ENCODE data around the gene CNNM3. TPM values are rescaled to one million over a fixed set of nuclear protein-coding genes. Genes with fewer than 3 reads are reported as not detected.

CNNM3 gene
- total RNA-seq, 4 donors from 2014 or later: 29.8 to 108 (median 44.8) TPM

GRCh38 chr2:96863575-96864342 lies 47.7 kb downstream of the CNNM3 start:
- H3K4me1 ChIP-seq: peaks cover 0 to 56% (median 13%) of the 10 kb centered on the region in 4 donors
- H3K36me3 ChIP-seq: peaks cover 0 to 53% (median 0%) of the 10 kb centered on the region in 3 donors
- TF ChIP-seq CTCF (IDR thresholded peaks at IDR 0.05) (no peak), POLR2A (IDR thresholded peaks at IDR 0.05) (no peak)
- no peaks in the 10 kb centered on the region for H3K9me3 ChIP-seq
- no peak overlapping the region for H3K4me3 ChIP-seq
- no peaks in the 10 kb centered on the region for H3K27me3 ChIP-seq
- H3K27ac ChIP-seq: peak overlapping the region in 1 of 4 donors; percentile 2
- peak in 1 of 3 donors; percentile 42 for DNase-seq

- Histone ChIP-seq H3K27me3 (no peaks in the 10 kb centered on the region), H3K36me3 (peaks cover 0 to 53% (median 0%) of the 10 kb centered on the region in 3 donors), H3K4me1 (peaks cover 0 to 48% (median 14%) of the 10 kb centered on the region in 4 donors), H3K9me3 (no peaks in the 10 kb centered on the region), H3K27ac (peak overlapping the region in 1 of 4 donors; percentile 2), H3K4me3 (no peak overlapping the region)
- peak in 1 of 3 donors; percentile 42 for DNase-seq
- TF ChIP-seq CTCF (IDR thresholded peaks at IDR 0.05) (no peak), POLR2A (IDR thresholded peaks at IDR 0.05) (no peak)
Measured at GRCh38 chr2:96864343-96865091, 48.4 kb downstream of the CNNM3 start.

- H3K27me3 ChIP-seq: no peaks in the 10 kb centered on the region
- H3K4me1 ChIP-seq: peaks cover 0 to 40% (median 17%) of the 10 kb centered on the region in 4 donors
- H3K4me3 ChIP-seq: no peak overlapping the region
- DNase-seq: no peak
- TF ChIP-seq CTCF (IDR thresholded peaks at IDR 0.05) (no peak), POLR2A (IDR thresholded peaks at IDR 0.05) (no peak)
- peaks cover 0 to 47% (median 0%) of the 10 kb centered on the region in 3 donors for H3K36me3 ChIP-seq
- peak overlapping the region in 2 of 4 donors; percentile 94 to 99 for H3K27ac ChIP-seq
- H3K9me3 ChIP-seq: no peaks in the 10 kb centered on the region
Measured at GRCh38 chr2:96865654-96866053, 49.6 kb downstream of the CNNM3 start.

DNA sequence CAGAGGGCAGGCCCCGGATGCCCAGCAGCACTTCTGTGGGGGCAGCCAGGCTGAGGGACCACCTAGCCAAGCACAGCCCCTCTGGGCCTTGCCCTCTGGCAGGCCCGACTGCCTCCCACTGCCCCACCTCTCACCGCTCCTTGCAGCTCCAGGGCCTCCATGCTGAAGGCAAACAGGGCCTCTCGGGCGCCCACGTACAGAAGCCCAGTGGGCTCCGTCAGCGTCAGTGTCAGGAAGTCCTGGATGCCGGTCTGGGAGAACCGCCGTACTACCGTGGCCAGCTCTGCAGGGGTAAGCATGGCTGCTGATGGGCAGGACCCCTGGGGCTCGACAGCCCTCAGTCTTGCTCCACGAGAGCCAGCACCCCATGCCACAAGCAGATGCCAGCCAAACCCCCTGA lies 50.1 kb downstream of the CNNM3 start:
- Histone ChIP-seq H3K27ac (peak overlapping the region in 2 of 4 donors; percentile 94 to 99), H3K9me3 (no peaks in the 10 kb centered on the region), H3K4me1 (peaks cover 0 to 41% (median 17%) of the 10 kb centered on the region in 4 donors), H3K36me3 (peaks cover 0 to 42% (median 0%) of the 10 kb centered on the region in 3 donors), H3K4me3 (peak overlapping the region in 1 of 4 donors; percentile 63), H3K27me3 (no peaks in the 10 kb centered on the region)
- TF ChIP-seq POLR2A (IDR thresholded peaks at IDR 0.05) (no peak), CTCF (IDR thresholded peaks at IDR 0.05) (no peak)
- peak in 1 of 3 donors; percentile 46 for DNase-seq

DNA sequence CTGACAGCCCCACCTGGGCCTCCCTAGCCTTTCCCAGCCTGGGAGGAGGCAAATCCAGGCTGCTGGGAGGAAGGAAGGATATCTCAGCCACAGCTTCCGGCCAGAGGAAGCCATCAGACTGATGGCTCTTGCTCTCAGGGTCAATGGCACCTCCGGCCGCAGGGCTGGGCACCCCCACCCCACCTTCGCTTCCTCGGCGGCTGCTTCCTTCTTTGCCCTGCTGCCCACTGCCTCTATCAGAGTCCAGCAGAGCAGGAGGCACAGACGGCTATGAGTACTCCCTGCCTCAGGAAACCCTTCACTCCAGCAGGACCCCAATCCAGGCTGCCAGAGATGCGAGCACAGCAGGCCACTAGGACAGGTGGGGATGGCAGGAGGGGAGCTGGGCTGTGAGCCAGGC lies 50.5 kb downstream of the CNNM3 start:
- peak overlapping the region in 3 of 4 donors; percentile 3 to 91 (median 63) for H3K4me3 ChIP-seq
- no peaks in the 10 kb centered on the region for H3K9me3 ChIP-seq
- TF ChIP-seq CTCF (IDR thresholded peaks at IDR 0.05): no peak
- TF ChIP-seq POLR2A (IDR thresholded peaks at IDR 0.05): no peak
- H3K36me3 ChIP-seq: peaks cover 0 to 38% (median 0%) of the 10 kb centered on the region in 3 donors
- DNase-seq: peak in 1 of 3 donors; percentile 47
- peak overlapping the region; percentile 5 to 99 (median 52) for H3K27ac ChIP-seq
- H3K27me3 ChIP-seq: no peaks in the 10 kb centered on the region
- H3K4me1 ChIP-seq: peaks cover 0 to 38% (median 17%) of the 10 kb centered on the region in 4 donors
